Dermis microvascular lymphatic vessel endothelial cell (primary cell): ENCODE results near the gene PACSIN2. TPM values are rescaled to one million over a fixed set of nuclear protein-coding genes. Genes with fewer than 3 reads are reported as not detected.

Source experiments
- DNase-seq, 2 donors: peaks; one replicate each; pipeline versions ENCODE4 v3.0.0 to v3.0.0-alpha.2; 2010; ENCODE audit warnings: low read depth in 2 of 2
- total RNA-seq: library from RNA; depleted of rRNA; stranded (reverse); fragments of >200 nt; gene quantifications from 2 replicates; pipeline ENCODE4 v1.2.1, GENCODE V29; 2014

The PACSIN2 gene
- total RNA-seq, 1 donor from 2014 or later: 68.0 TPM

DNA sequence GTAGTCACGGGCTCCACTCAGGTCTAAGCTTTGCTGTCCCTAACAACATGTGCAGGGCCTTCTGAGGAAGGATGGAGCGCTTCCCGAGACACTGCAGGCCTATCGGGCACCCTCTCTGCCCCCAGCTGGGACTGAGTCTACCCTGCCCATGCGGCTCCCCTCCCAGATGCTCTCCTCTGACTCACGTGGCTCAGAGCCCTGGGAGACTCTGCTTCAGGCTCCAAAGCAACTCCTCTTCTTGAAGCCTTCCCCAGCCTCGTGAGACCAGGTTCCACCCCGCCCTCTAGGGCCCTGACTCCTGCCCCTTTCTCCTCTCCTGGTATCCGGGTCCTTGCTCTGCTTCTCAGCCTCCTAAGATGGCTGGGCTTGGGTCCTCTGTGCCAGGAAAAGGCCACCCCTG, 129.5 kb downstream of the PACSIN2 start:
- DNase-seq: no peak

DNA sequence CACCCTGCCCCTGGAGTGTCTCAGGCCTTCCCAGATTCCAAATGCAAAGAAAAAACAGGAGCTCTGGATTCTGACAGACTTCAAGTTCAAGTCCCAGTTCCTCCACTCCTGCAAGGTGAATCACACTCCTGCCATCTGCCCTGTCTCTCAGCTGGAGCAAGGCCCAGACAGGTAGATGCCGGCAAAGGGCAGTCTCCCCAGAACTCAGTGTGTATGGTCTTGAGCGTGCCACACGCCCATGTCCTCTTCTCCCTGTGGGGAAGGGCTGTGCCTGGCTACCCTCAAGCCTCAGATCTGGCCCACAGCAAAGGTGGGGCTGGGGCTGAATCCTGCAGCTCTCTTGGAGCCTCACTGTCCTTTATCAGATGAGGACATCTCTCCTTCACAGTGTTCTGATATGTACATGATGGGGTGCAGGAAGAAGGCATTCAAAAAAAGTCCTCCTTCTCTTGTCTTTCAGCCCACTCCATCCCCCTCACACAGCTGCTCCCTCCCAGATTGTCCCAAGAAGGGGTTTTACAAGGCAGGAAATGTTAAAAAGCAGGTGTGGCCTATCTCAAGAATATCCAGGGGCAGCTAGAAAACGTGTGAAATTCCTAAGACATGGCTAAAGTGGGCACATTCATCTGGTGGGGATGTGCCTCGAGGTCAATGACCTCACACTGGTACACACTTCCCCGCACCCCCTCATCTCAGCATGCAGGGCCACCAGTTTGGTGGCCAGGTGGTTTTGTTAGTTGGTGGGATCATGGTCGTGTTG, 130.2 kb downstream of the PACSIN2 start:
- no peak for DNase-seq

DNA sequence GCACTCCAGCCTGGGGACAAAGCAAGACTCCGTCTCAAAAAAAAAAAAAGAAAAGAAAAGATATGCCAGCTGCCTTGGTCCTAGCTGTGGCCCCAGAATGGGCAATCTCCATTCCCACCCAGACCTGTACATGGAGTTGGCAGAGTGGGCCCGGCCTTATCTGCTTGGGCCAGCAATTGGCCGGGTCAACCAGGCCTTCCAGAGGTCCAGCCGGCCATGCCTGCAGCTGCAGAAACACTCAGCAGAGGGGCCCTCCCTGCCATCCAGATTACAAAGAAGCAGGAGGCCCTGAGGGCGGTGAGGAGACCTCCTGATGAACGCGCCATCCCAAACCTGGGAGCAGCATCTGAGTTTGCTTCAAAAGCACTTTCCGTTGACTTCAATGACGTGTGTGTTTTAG, 131.0 kb downstream of the PACSIN2 start:
- DNase-seq: no peak

DNA sequence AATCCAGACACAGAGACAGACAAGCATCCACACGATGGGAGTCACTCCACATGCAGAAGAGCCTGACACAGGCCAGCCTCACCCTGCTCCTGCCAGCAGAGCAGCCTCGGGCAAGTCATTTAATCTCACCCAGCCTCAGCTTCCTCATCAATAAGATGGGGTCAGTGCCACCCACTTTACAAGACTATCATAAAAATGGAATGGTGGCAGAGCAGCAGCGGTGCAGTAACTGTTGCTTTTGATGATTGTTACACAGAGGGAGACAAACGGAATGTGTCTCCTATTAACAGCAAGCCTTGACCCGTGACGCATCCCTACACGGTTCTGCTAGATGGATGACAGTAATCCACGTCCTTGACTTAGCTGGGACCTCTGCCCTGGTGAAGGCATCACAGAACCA, 131.8 kb downstream of the PACSIN2 start:
- DNase-seq: no peak

DNA sequence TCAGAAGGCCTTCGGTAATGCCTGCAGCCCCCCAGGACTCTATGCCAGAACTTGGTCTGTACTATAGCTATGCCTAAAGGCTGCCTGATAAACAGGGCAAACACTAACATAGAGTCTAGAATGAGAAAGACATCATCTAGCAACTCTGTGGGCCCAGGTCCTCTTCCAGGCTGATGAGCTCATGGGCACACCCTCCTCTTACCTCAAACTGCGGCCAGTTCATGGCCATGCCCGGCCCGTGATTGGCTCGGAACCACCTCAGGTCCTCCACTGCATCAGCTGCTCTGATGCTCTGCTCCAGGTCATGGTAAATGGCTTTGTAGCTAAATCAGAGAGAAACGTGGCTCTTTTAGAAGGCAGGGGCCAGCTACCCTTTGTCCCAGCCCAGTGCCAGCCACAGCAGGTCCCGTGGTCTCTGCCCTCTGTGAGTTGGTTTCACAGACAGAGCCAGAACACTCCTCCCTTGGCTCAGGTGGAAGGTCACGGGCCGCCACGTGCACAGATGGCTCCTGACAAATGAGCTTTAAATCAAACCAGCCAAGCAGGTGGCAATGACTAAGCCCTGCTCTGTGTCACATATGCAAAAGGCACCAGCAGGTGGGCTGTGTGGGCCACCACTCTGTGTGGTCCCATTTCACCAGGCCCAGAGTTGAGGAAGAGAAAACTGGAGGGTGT, 132.8 kb downstream of the PACSIN2 start:
- DNase-seq: no peak

DNA sequence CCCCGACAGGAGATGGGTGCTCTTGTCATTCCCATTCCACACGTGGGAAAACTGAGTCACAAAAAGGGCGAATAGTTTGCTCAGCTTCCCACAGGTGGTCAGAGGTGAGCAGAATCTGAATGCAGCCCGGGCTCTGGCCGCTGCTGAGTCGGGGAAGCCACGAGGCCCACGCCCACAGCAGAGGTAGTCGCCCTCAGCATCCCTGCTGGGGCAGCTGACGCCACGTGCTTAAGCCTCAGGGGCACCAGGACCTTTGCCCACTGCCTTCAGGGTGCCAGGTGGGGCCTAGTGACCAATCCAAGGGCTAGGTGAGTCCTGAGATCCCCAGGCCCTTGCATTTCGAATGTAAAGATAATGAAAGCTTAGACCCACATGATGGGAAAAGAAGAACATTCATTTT, 133.7 kb downstream of the PACSIN2 start:
- no peak for DNase-seq

DNA sequence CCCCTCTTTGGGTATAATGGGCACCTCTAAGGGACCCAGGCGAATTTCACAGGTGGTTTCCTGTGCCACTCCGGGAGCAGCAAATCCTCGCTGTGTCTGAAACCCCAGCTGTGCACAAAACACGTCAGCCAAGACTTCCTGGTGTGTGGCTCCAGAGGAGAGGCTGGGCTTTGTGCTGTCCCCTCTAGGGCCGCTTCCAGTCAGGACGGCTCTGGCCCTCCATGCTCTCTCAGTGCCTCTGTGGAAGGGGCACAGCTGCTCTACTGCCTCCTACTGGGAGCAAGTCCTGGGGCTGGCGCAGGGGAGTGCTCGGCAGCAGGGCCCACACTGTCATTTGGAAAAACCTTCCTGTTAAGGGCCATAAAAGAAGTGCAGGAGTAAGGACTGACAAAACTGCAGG, 134.1 kb downstream of the PACSIN2 start:
- no peak for DNase-seq

DNA sequence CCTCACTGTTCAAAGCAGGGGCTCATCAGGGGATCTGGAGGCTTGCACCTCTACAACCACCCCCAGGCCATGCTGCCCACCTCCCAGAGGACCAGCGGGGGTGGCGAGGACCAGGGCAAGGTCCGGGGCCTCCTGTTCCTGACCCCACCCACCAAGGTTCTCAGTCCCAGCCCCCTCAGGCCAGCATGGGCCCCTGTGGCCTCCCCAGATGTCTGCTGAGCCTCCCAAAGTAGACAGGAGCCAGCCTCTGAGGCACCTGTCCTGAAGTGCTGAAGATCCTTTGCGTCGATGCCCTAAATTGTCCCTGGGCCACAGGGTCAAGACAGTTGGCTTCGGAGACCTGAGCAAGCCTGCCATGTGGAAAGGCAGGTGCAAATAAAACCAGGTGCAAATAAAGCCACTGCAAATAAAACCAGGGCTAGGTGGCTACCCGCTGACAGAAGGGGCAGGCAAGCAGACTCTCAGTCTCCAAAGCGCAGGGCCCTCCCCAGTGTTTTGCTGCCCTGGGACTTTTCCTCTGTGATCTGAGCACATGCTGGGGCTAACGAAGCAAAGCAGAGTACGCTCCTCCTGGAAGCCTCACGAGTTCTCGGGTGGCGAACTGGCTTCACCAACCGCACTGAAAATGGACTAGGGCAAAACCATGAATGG, 135.5 kb downstream of the PACSIN2 start:
- DNase-seq: no peak

DNA sequence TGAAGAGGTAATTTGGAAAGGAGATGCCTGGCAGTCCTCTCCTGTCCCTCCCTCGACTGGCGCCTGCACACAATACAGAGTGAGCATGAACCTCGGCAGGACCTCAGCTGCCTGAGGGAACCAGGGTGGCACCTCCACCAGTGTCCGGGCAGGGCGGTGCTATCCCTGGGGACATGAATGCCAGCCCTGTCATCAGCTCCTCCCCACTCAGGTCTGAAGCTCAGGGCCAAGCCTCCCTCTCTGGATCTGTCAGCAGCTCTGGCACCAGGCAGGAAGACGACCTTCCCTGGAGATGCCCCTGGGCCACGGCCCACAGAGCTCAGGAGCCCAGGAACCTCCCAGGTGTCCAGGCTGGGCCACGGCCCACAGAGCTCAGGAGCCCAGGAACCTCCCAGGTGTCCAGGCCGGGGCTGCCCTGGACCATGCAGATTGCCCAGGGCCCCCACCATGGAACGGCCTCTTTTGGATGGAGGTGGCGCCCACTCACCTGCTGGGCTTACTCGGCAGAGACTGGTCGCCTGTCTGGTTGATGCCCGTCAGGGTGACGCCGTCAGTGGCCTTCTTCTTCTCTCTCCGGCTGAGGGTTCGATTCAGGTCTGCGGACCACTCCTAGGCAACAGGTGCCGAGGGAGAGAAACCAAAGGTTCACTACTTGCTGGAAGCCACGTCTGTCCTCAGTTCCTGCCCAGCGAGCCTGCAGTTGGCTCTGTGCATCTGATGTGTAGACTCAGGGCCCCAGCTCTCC, 136.2 kb downstream of the PACSIN2 start:
- no peak for DNase-seq

DNA sequence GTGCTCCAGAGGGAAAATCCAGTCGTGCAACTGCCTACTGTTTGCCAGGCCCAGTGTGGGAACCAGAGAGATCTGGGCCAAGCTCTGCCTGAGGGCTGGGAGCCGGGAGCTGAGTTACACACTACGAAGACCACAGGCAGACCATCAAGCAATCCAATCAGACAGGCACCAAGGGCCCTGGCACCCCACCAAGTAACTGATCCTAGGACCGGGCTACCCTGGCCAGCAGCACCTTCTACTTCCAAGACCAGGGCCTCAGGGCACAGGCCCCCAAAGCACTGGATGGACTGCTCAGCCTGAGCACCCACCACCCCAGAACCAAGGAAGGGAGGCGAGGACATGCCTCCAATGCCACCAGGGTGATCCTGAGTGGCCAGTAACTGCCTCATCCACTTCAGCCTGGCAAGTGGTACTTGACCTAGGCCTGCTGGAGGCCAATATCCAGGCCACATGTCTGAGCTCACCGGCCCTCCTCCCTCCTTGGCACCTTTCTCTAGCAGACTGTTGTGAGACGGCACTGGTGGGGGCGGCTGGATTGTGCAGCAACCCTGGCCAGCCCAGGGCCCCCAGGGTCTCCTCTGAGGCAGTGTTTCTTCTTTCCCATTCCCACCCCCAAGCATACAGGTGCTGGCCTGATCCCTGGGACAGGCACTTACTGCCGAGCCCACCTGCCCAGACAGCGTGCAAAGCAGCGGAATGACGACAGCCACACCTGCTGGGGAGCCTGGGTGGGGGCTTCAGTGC, 137.2 kb downstream of the PACSIN2 start:
- no peak for DNase-seq

DNA sequence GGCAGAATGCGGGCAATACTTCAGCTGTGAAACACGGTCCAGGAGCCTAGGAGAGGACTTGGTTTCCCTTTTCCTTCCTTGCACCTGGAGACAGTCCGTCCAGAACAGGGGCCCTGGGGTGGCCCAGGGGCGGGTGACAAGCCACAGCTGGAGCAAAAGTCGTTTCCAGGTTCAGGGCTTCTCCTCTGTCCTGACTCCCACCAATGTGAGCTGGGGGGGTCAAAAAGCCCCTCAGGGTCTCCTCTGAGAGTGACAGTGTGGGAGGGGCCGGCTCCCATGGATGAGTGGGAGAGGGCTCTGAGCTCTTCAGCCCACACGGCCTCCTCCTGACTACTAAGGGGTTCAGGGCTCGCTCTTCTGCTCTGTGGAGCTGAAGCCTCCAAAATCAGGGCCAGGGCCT, 137.8 kb downstream of the PACSIN2 start:
- no peak for DNase-seq

DNA sequence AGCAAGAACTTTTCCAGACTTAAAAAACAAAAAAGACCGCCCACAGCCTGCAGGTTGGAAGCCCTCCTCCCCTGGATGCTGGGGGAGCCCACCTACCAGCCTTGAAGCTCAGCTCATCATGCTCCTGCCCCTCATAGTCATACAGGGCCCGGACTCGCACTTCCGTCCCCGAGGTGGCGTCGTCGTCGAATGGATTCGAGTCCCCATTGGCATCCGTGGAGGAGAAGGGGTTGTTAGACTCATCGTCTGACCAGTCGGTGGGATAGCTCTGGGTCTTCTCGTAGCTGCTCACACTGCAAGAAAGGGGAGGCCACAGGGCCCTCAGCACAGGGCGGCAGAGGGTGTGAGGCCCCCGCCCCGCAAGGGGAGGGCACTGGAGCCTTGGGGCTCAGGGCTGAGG, 138.9 kb downstream of the PACSIN2 start:
- DNase-seq: no peak

DNA sequence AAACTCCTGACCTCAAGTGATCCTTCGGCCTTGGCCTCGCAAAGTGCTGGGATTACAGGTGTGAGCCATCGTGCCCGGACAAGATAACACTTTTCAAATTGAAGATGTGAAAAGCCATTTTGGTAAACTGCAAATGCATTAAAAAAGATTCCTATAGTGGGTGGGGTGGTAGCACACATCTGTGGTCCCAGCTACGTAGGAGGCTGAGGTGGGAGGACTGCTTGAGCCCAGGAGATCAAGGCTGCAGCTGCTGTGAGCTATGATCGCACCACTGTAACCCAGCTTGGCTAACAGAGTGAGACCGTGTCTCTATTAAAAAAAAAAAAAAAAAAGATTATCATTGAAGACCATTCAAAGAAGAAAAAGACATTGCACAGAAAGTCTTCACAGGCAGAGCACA, 140.9 kb downstream of the PACSIN2 start:
- no peak for DNase-seq

DNA sequence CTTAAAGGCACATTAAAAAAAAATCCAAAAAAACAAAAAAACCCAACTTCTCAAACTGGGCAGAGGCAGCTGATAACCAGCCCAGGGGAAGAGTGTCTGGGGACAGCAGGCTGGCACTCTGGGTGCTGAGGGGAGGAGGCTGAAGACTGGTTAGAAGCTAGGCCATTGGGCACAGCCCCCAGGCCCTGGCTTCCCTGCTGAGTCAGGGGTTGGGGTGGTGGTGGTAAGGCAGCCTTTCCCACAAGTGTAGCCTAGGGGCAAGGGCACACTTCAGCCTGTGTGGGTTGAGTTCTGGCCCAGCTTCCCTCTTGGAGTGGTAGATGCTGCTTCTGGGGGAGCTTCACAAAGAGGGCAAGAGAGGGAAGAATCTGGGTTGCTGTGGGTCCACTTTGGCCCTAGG, 141.6 kb downstream of the PACSIN2 start:
- DNase-seq: no peak

DNA sequence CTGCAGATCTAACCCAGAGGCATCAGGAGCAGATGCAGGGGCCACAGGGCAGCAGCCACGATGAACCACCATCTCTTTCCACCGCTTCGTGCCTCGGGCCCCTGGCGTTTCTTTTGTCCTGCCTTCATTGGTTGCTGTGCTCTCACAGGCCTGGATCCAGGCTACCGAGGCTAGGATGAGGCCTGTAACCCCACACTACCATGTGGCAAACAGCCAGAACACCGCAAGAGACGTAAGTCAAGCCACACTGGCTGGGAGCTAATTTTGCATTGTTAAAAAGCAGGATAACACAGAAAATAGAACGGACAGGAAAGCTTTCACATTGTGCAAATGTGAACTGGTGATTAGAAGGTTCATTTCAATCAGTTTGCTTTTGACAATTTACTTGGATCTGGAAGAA, 142.1 kb downstream of the PACSIN2 start:
- DNase-seq: no peak

DNA sequence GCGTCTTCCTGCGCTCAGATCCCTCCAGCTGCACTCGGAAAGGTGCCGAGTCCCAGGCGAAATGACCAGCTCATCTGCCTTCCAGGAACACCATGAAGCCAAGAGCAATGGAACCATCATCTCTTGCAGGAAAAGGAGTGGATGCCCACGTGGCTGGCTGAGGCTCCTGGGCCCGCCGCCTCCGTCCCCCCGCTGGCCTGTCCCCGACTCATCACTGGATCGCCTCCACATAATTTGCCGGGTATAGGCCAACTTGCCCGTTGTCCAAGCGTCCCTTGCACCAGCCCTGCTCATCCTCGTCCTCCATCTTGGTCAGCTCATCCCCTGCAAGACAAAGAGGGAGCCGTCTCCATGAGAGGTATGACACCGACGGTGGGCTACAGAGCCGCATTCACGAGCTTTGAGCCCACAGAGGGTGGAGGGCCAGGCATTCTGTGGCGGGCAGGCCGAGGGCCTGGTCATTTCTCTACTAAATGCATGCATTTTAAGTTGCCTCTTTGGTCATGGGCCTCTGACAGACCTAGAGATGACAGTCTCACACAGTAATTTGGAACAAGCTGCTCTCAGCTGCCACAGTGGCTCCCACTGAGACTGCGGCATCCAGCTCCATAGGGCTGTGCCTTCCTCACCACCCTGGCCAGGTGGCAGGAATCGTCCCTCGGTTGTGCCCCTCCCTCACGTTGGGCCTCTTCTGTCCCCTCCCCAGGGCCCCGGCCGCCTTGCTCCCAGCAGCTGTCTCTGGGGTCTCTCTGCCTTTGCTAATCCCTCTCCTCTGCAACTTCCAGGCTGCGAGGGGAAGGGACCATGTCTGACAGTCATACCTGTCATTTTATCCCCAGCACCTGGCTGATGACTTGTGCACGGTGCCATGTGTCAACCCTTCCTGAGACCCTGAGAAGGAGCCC, 143.6 kb downstream of the PACSIN2 start:
- DNase-seq: no peak

DNA sequence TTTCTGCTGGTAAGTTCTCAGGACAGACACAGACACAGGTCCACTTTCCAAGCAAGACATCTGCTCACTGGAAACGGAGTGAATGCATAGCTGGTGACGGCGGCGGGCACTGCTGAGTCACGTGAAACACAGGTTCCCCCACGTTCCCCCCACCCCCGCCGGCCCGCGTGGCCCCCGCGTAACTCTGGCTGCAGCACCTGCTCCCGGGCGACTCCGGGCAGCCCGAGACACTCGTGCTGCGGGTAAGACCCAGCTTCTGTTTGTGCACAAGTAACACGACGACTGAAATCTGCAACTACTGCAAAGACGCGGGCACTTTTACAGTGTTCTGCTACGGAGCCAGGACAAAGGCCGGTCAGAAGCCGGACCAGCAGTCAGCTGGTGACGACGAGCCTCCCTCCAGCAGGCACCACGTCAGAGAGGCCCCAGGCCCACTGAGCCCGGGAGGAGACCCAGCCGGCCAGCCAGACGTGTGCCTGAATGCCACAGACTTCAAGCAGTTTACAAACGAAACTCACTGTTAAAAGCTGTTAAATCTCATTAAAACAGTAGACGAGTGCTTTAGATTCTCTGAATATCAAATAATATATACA, 145.0 kb downstream of the PACSIN2 start:
- DNase-seq: no peak

DNA sequence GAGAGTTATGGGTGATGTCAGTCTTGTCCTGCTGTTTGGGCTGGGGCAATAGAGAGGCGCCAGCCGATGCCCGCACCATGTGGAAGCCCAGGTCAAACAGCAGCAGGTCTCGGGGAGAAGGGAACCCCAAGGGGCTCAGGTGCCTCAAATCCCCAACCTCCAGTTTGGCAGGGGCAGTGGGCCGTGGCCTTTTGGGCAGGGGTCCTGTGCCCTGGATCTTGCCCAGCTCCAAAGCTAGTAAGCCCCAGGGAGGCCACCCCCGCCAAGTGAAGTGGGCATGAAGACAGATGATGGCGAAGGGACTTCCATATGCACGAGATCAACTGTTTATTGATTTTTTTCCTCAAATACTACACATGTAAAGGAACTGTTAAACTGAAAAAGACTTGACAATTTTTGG, 145.5 kb downstream of the PACSIN2 start:
- no peak for DNase-seq

DNA sequence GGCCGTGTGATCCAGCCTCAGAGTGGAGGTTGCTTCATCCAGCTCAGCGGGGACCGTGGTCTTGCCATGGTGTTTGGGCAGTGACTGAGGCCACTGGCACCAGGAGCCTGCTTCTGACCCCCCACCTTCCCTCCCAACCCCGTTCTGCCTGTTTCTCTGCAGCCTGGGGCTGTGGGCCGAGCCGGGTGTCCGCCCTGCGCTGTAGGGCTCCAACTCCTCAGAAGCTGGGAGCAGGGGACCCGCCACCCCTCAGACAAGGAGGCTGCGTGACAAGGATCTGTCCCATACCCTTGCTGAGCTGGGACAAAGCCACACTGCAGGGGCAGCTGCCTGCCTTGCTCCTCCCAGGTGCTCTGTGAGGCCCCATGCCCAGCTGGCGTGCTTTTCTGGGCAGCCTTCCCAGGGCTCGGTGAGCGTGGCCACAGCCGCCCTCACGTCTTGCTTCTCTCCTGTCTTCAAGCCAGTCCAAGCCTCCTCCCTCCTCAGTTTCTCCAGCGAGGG, 146.1 kb downstream of the PACSIN2 start:
- no peak for DNase-seq

DNA sequence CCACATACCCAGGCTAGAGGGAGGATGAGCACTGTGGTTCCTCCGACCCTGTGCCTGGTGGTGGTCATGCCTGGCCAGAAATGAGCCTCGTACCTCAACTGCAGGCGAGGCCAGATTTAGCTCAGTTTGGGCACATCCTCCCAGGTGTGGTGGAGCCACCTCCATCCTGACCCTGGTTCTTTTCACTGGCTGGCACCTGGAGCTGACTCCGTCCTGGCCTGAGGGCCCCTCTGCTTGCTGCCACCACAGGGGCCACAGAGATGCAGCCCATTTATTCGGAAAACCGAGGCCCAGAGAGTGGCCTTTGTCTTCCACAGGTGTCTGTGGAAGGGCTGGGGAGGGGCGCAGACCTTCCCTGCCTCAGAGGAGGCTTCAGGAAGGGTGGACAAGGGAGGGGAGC, 148.8 kb downstream of the PACSIN2 start:
- no peak for DNase-seq
